GM12891 (cell line): Measurements from ENCODE around the gene PSRC1.
A peak's percentile ranks its signal among the peaks of the same experiment; 100 is the strongest.

Experiments
- DNase-seq: peaks from one replicate; pipeline ENCODE4 v3.0.0; 2011; ENCODE audit warnings: low spot score; ENCODE audit not compliant: insufficient read length
- FAIRE-seq: peaks from 2 replicates; lab custom pipeline; 2011; peaks lifted over from hg19 to GRCh38; lab: Jason Lieb, UNC
- PAX5 ChIP-seq: IDR thresholded peaks from 2 replicates; pipeline ENCODE4 v1.6.1; 2011; ENCODE audit warnings: low read length, moderate library complexity, mild to moderate bottlenecking; ENCODE audit not compliant: insufficient read depth, severe bottlenecking
- POLR2A ChIP-seq: IDR thresholded peaks from 2 replicates; pipeline ENCODE4 v1.6.1; 2011; ENCODE audit warnings: low read depth, low read length, control low read depth
- POLR2AphosphoS5 ChIP-seq: IDR thresholded peaks from 2 replicates; pipeline ENCODE4 v1.6.1; 2011; ENCODE audit warnings: low read depth, low read length, control low read depth
- POU2F2 ChIP-seq: IDR thresholded peaks from 2 replicates; pipeline ENCODE4 v1.6.1; 2011; ENCODE audit warnings: low read depth, mild to moderate bottlenecking, control low read depth, low read length, moderate library complexity
- SPI1 ChIP-seq: IDR thresholded peaks from 2 replicates; pipeline ENCODE4 v1.6.1; 2011; ENCODE audit warnings: low read depth, low read length, control low read depth
- TAF1 ChIP-seq: IDR thresholded peaks from 2 replicates; pipeline ENCODE4 v1.6.1; 2011; ENCODE audit warnings: low read depth, low read length, control low read depth

The PSRC1 gene

GRCh38 chr1:109254621-109255096 lies 28.3 kb downstream of the PSRC1 start:
- no peak for DNase-seq
- TF ChIP-seq POLR2AphosphoS5 (no peak), POU2F2 (no peak), TAF1 (no peak), SPI1 (no peak), PAX5 (no peak), POLR2A (no peak)
- FAIRE-seq: no peak

GRCh38 chr1:109253803-109254620 lies 28.9 kb downstream of the PSRC1 start:
- peak; percentile 14 for DNase-seq

GRCh38 chr1:109252893-109253802 lies 29.8 kb downstream of the PSRC1 start:
- peak; percentile 18 for DNase-seq
- TF ChIP-seq POLR2AphosphoS5 (no peak), POLR2A (no peak), PAX5 (no peak), POU2F2 (no peak), TAF1 (no peak), SPI1 (no peak)
- FAIRE-seq: no peak

More at GRCh38 chr1:109253803-109254620, 28.9 kb downstream of the PSRC1 start:
- FAIRE-seq: no peak
- TF ChIP-seq POLR2AphosphoS5 (no peak), PAX5 (no peak), POU2F2 (no peak), SPI1 (no peak), POLR2A (no peak), TAF1 (no peak)

- FAIRE-seq: no peak
- DNase-seq: no peak
- TF ChIP-seq POLR2A (no peak), PAX5 (no peak), SPI1 (no peak), TAF1 (no peak)
These were observed 30.6 kb downstream of the PSRC1 start for GRCh38 chr1:109252167-109252892.

GRCh38 chr1:109251277-109252166 lies 31.4 kb downstream of the PSRC1 start:
- FAIRE-seq: no peak
- TF ChIP-seq TAF1 (no peak), POLR2A (no peak), PAX5 (no peak), POU2F2 (no peak), POLR2AphosphoS5 (no peak), SPI1 (no peak)
- no peak for DNase-seq

- TF ChIP-seq SPI1: no peak
- FAIRE-seq (no peak), DNase-seq (peak; percentile 15)
These were observed 32.3 kb downstream of the PSRC1 start for GRCh38 chr1:109250454-109251276.

GRCh38 chr1:109249654-109250401 lies 33.1 kb downstream of the PSRC1 start:
- no peak for TF ChIP-seq POLR2A
- TF ChIP-seq POLR2AphosphoS5: no peak
- TF ChIP-seq TAF1: no peak
- TF ChIP-seq POU2F2: no peak
- TF ChIP-seq SPI1: no peak
- TF ChIP-seq PAX5: no peak
- DNase-seq: peak; percentile 51
- no peak for FAIRE-seq
